CD4-positive, alpha-beta T cell treated with Interleukin-1 beta for 1 hour (primary cell): ENCODE results near the gene KRTAP2-1.
"Not testable (repeated sequence)": the region's sequence is repeated elsewhere in the genome, so short reads cannot be mapped to it uniquely, and the experiment has no call there.

Experiments
- DNase-seq, 2 donors: peaks; one replicate each; pipeline ENCODE4 v3.0.0-alpha.2; 2020 to 2022

The KRTAP2-1 gene

GRCh38 chr17:41046735-41047465 lies at the start of gene KRTAP2-1:
TSS of gene KRTAP2-1 (minus strand) at chr17:41047316. CDS start at chr17:41047267, 49 bp downstream.
- not testable (repeated sequence) for DNase-seq

GRCh38 chr17:41096055-41096454 lies 48.9 kb upstream of the KRTAP2-1 start:
- DNase-seq = no peak

- not testable (repeated sequence) for DNase-seq
Observed at GRCh38 chr17:41088760-41089352, 41.7 kb upstream of the KRTAP2-1 start.

- not testable (repeated sequence) for DNase-seq
Observed at GRCh38 chr17:41084100-41084856, 37.2 kb upstream of the KRTAP2-1 start, which contains the start of gene KRTAP4-7. TSS of gene KRTAP4-7 (plus strand) at chr17:41084150. CDS start at chr17:41084207, 57 bp downstream.

GRCh38 chr17:41083427-41083826 lies 36.3 kb upstream of the KRTAP2-1 start:
- not testable (repeated sequence) for DNase-seq

- DNase-seq = no peak
Observed at GRCh38 chr17:41082626-41083025, 35.5 kb upstream of the KRTAP2-1 start.

- no peak for DNase-seq
Observed at GRCh38 chr17:41076788-41077187, 29.7 kb upstream of the KRTAP2-1 start.

- DNase-seq = no peak
Observed at GRCh38 chr17:41073676-41074075, 26.6 kb upstream of the KRTAP2-1 start.

- no peak for DNase-seq
Observed at GRCh38 chr17:41071606-41072360, 24.7 kb upstream of the KRTAP2-1 start.

- no peak for DNase-seq
Observed at GRCh38 chr17:41069031-41069430, 21.9 kb upstream of the KRTAP2-1 start.

- DNase-seq = no peak
Observed at GRCh38 chr17:41067281-41067680, 20.2 kb upstream of the KRTAP2-1 start.

- DNase-seq = no peak
Observed at GRCh38 chr17:41065829-41066624, 18.9 kb upstream of the KRTAP2-1 start, which contains the start of gene KRTAP2-4. TSS of gene KRTAP2-4 (minus strand) at chr17:41065879. CDS start at chr17:41065845, 34 bp downstream.

- DNase-seq = not testable (repeated sequence)
Observed at GRCh38 chr17:41065016-41065689, 18.0 kb upstream of the KRTAP2-1 start.

GRCh38 chr17:41064301-41064700 lies 17.2 kb upstream of the KRTAP2-1 start:
- no peak for DNase-seq

- no peak for DNase-seq
Observed at GRCh38 chr17:41063449-41063848, 16.3 kb upstream of the KRTAP2-1 start.

GRCh38 chr17:41061964-41062363 lies 14.8 kb upstream of the KRTAP2-1 start:
- DNase-seq = no peak

- no peak for DNase-seq
Observed at GRCh38 chr17:41060052-41060604, 13.0 kb upstream of the KRTAP2-1 start, which contains the start of gene KRTAP2-3. TSS of gene KRTAP2-3 (minus strand) at chr17:41060114. CDS start at chr17:41060050, 64 bp downstream.

GRCh38 chr17:41059276-41060051 lies 12.3 kb upstream of the KRTAP2-1 start:
- DNase-seq = not testable (repeated sequence)

- DNase-seq = no peak
Observed at GRCh38 chr17:41058741-41059140, 11.6 kb upstream of the KRTAP2-1 start.

GRCh38 chr17:41057547-41057946 lies 10.4 kb upstream of the KRTAP2-1 start:
- no peak for DNase-seq
